ENCODE measurements around the gene SCRN1.

GRCh38 chr7:30019960-30020359 lies 30.4 kb upstream of the SCRN1 start:
- TF ChIP-seq CTCF (IDR thresholded peaks at IDR 0.05) (no peak), EP300 (IDR thresholded peaks at IDR 0.05) (no peak)

Data from ovary (tissue), 3 donors.